Measurements from ENCODE around the gene ATP1A2. TPM values are rescaled to one million over a fixed set of nuclear protein-coding genes. Genes with fewer than 3 reads are reported as not detected.
A peak's percentile ranks its signal among the peaks of the same experiment; 100 is the strongest.

Gene ATP1A2
- total and polyA plus RNA-seq, 2 experiments from 2014 or later: 4.9 to 17.7 TPM

DNA sequence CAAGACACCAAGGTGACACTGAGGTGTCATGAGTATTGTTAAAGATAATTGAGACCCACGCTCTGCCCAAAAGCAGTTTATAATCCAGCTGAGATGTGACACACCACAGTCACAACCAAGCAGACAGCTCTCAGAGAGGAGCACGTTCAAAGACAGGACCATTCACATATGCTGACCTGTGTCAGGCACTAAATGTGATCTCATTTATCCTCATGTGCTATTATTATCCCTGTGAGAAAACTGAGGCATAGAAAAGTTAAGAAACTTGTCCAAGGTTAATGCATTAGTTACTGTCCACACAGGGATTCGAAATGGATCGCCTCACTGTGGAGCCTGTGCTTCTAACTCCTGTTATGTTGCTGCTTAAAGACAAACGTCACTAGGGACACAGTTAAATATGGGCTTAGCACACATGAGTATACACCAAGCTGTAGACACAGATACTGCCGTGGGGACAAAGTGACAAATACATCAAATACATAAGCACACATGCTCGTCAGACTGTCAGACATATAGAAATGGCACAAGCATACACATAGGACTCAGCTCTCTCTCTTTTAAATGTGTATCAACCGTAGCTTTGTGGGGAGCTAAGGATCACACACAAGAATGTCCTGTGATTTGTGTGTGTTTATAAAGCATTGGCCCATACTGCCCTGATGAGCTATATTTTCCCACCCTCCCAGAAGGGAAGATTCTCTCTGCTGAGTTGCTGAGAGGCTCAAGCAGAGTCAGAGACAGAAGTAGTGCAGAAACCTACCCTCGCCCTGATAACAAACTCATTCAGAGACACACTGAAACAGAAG lies 13.6 kb upstream of the ATP1A2 start:
- no peaks in the 10 kb centered on the region for H3K36me3 ChIP-seq (ENCODE audit: insufficient read depth)
- DNase-seq (ENCODE audit: low spot score) (no peak), ATAC-seq (no peak)
- H3K27ac ChIP-seq (ENCODE audit: low read depth): no peak overlapping the region
- peaks cover 13% of the 10 kb centered on the region for H3K79me2 ChIP-seq (replicated peaks; ENCODE audit: insufficient read depth)
- H3K4me3 ChIP-seq: no peak overlapping the region
- H4K20me1 ChIP-seq (replicated peaks; ENCODE audit: insufficient read depth): no peaks in the 10 kb centered on the region
- 0 out of 2 replicates have a peak, but pooled peaks cover 12% of the 10 kb centered on the region for H3F3A ChIP-seq (replicated peaks; ENCODE audit: low read depth)
- H3K4me2 ChIP-seq: no peak overlapping the region
- peaks cover 3% of the 10 kb centered on the region; the same call in 1 of the 3 replicates for H3K36me3 Mint-ChIP-seq (ENCODE audit: low read depth)
- peaks cover 12% of the 10 kb centered on the region for H3K27me3 Mint-ChIP-seq (ENCODE audit: insufficient read depth, low read depth, poor library complexity)
- H3K27ac Mint-ChIP-seq: no peak overlapping the region
- no peaks in the 10 kb centered on the region; the same call in 2 of the 3 replicates for H3K9me3 Mint-ChIP-seq
- TF ChIP-seq ETS1 (IDR thresholded peaks at IDR 0.05) (no peak), CREB1 (CRISPR knock-in tag; IDR thresholded peaks at IDR 0.05; ENCODE audit: low read depth) (no peak), STAT1 (IDR thresholded peaks at IDR 0.05; ENCODE audit: unreplicated experiment) (no peak), EZH2 (IDR thresholded peaks at IDR 0.05; ENCODE audit: low read depth, unreplicated experiment) (no peak), POLR2AphosphoS5 (IDR thresholded peaks at IDR 0.05; ENCODE audit: low read depth) (no peak), REST (IDR thresholded peaks at IDR 0.05; ENCODE audit: unreplicated experiment) (no peak), EZH2phosphoT487 (IDR thresholded peaks at IDR 0.05; ENCODE audit: unreplicated experiment) (no peak), NANOG (IDR thresholded peaks at IDR 0.05; ENCODE audit: borderline replicate concordance) (no peak)
- H3K27me3 ChIP-seq (ENCODE audit: insufficient read depth): no peaks in the 10 kb centered on the region
- no peak overlapping the region for H3K4me3 Mint-ChIP-seq
- peaks cover 34% of the 10 kb centered on the region for H3K4me1 ChIP-seq (ENCODE audit: insufficient read depth)
- peak overlapping the region; percentile 99; the same call in 1 of the 2 replicates for H2AFZ ChIP-seq
- 0 out of 2 replicates have a peak, but pooled peaks cover 3% of the 10 kb centered on the region for H3K9me2 ChIP-seq (ENCODE audit: insufficient read depth)
- H3K4me1 Mint-ChIP-seq: peaks cover 45% of the 10 kb centered on the region

DNA sequence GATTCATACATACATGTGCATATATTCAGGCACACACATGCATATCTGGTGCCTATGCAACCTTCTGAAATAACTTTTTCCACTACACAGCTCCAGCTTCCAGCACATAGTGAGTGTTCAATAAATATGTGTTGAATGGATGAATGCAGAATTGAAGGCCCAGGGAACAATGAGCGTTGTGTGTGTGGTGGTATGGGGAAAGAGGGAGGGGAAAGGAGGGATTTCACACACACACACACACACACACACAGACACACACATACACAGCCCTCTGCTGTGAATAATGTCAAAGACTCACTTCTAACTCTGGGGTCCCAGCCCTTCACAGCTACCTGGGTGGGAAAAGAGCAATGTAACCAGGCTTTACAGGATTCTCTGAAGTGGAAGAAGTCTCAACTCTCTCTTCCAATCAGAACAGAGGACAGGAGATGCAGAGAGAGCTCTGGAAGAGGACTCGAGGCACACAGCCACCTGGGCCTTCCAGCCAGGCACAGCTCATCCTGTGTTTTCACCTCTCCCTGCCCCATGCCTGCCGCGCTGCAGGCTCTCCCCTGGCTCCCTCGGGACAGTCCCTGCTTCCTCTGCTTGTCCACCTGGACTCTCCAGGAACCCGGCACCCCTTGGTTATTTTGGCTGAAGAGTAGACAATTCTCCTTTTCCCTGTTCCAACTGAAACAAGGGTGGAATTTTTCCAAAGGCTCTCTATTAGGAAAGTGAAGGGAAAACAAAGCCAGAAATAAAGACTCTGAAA lies 11.7 kb upstream of the ATP1A2 start:
- no peak overlapping the region for H3K4me3 ChIP-seq
- H3K27ac Mint-ChIP-seq: no peak overlapping the region
- H3K27ac ChIP-seq (ENCODE audit: low read depth): no peak overlapping the region
- H3K4me1 ChIP-seq (ENCODE audit: insufficient read depth): peaks cover 25% of the 10 kb centered on the region
- no peaks in the 10 kb centered on the region for H3K27me3 ChIP-seq (ENCODE audit: insufficient read depth)
- peaks cover 40% of the 10 kb centered on the region for H3K4me1 Mint-ChIP-seq
- DNase-seq (ENCODE audit: low spot score): no peak
- 0 out of 2 replicates have a peak, but pooled peaks cover 12% of the 10 kb centered on the region for H3F3A ChIP-seq (replicated peaks; ENCODE audit: low read depth)
- H3K36me3 Mint-ChIP-seq (ENCODE audit: low read depth): no peaks in the 10 kb centered on the region
- no peaks in the 10 kb centered on the region for H3K9me3 Mint-ChIP-seq
- H3K4me3 Mint-ChIP-seq: no peak overlapping the region; the same call in 2 of the 3 replicates
- peak; percentile 10 for ATAC-seq
- peaks cover 9% of the 10 kb centered on the region for H3K9me2 ChIP-seq (ENCODE audit: insufficient read depth)
- peak overlapping the region; percentile 87 for H2AFZ ChIP-seq
- H3K36me3 ChIP-seq (ENCODE audit: insufficient read depth): no peaks in the 10 kb centered on the region
- no peak overlapping the region for H3K4me2 ChIP-seq
- H3K79me2 ChIP-seq (replicated peaks; ENCODE audit: insufficient read depth): no peaks in the 10 kb centered on the region
- no peaks in the 10 kb centered on the region for H4K20me1 ChIP-seq (replicated peaks; ENCODE audit: insufficient read depth)
- H3K27me3 Mint-ChIP-seq (ENCODE audit: insufficient read depth, low read depth, poor library complexity): peaks cover 9% of the 10 kb centered on the region
- TF ChIP-seq CREB1 (CRISPR knock-in tag; IDR thresholded peaks at IDR 0.05; ENCODE audit: low read depth) (no peak), NANOG (IDR thresholded peaks at IDR 0.05; ENCODE audit: borderline replicate concordance) (no peak), CTCF (conservative IDR thresholded peaks at IDR 0.05; ENCODE audit: low read depth in 2 of 2) (no peak), EZH2phosphoT487 (IDR thresholded peaks at IDR 0.05; ENCODE audit: unreplicated experiment) (no peak), ZNF331 (CRISPR knock-in tag; IDR thresholded peaks at IDR 0.05; ENCODE audit: low read depth) (no peak), POLR2AphosphoS5 (IDR thresholded peaks at IDR 0.05; ENCODE audit: low read depth) (no peak), STAT1 (IDR thresholded peaks at IDR 0.05; ENCODE audit: unreplicated experiment) (no peak), REST (IDR thresholded peaks at IDR 0.05; ENCODE audit: unreplicated experiment) (no peak)
